Measurements from ENCODE around the gene PXN.
"Not testable (repeated sequence)": the region's sequence is repeated elsewhere in the genome, so short reads cannot be mapped to it uniquely, and the experiment has no call there.

The PXN gene

GRCh38 chr12:120224304-120225199, 41.0 kb downstream of the PXN start:
- DNase-seq = no peak

DNA sequence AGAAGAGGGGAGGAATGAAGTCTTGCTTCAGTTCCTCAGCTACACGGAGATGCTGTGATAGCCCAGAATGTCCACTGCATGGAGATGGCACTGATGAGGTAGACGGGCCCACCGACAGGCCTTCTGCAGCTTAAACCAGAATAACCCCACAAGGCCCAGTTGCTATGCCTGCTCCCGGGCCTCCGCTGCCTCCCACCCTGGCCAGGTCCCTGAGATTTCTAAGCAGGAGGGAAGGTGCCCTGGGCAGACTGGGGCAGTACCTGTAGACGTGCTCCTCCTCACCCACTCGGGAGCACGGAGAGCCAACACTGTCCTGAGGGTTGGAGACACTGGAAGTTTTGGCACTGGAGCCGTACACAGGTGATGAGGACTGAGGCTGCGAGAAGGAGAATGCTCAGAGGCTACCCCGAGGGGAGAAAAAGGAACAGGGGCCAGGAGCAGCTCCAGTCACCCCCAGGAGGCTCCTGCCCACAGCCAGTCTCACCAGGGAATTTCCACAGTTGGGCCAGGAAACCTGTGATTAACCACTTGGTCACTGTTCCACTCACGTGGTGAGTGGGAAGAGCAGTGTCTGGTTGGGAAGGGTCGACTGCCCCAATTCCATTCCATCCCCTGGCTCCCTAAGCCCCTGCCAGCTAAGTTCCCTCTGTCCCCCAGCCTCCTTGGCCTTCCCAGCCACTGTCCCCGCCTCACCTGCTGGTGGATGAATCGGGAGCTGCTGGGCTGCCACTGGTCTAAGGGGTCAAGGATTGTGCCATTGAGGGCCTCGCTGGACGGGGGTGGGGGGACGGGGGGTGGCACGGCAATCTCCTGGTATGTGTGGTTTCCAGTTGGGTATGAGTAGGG, 41.8 kb downstream of the PXN start:
- no peak for DNase-seq

GRCh38 chr12:120222288-120222832, 43.2 kb downstream of the PXN start:
- DNase-seq = no peak

DNA sequence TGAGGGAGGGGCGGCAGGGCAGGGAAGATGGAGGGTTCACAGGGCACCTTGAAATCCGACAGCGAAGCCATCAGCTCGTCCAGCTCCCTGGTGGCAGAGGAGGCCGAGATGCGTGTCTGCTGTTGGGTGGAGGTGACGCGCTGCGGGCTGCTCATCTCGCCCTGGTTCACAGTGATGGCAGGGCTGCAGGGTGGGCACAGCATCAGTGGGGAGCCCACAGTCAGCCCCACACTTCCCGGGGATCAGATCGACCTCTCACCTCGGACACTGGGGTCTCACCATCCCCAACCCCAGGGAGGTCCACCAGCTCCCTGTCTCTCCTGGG, 44.0 kb downstream of the PXN start:
- DNase-seq = no peak

DNA sequence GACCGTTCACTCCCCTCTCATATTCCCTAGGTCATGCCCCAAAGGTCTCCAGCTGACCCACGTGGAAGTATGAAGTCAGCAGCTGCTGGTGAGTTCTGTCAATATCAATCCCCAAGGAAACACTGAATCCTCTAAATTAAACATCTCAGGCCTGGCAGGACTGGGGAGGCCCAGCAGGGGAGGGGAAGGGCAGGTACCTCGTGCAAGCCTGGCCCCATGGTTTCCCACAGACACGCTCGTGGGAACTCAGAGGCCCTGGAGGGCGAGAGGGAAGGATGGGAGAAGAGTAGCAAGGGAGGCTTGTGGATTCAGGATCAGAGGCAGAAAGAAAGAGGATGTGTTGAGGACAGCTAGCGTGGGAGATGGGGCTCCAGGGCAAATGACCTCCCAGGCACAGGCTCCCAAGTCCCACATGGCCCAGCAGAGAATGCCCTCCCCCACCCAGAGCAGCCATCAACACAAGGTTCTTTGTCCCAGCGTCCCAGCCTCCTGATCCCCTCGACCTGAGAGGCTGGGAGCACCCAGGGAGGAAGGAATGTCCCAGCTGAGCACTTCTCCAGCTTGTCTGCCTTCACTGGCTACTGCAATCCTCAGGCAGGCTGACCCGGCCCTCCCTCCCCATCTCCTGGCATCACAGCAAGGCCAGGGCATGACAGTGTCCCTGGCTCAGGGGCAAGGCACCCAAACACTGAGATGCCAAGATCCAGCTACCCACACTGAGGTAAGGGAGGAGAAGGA, 44.5 kb downstream of the PXN start:
- no peak for DNase-seq

DNA sequence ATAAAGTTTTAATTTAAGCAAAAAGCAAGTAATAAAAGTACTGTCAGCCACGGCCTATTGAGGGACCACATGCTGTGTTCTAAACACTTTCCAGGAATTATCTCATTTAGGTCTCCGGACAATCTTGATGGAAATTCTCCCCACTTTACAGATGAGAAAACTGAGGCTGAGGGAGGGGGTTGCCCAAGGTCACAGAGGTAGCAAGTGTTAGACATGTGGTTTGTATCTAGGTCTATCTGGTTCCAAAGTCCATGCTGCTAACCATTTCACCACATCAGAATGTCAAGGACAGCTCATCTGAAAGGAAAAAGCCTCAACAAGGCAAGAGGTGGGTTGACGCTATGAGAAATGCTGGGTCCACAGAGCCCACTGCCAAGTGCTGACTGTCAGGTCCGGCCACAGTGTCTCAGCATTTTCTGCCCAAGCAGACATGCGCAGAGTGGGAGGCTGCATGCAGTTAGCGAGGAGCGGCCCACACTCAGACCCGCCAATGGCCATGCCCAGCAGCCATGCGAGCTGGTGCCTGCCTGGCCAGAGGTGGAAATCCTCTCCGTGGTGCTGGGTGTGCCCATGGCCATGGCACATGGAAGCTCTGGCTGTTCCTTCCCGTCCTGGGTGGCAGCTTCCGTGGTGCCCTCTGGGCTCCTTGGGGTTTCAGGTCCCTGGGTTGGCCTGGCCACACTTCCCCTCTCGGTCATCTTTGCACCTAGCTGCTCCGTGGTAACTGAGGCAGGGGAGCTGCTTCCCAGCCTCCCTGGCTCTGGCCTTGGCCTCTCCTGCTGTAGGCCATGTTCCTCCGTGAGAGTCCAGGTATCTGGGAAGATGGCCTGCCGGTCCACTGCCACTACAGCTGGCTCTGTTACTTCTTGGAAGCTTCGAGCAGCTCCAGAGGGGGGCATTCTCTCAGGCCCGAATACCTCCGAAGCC, 46.6 kb downstream of the PXN start:
- DNase-seq = no peak

DNA sequence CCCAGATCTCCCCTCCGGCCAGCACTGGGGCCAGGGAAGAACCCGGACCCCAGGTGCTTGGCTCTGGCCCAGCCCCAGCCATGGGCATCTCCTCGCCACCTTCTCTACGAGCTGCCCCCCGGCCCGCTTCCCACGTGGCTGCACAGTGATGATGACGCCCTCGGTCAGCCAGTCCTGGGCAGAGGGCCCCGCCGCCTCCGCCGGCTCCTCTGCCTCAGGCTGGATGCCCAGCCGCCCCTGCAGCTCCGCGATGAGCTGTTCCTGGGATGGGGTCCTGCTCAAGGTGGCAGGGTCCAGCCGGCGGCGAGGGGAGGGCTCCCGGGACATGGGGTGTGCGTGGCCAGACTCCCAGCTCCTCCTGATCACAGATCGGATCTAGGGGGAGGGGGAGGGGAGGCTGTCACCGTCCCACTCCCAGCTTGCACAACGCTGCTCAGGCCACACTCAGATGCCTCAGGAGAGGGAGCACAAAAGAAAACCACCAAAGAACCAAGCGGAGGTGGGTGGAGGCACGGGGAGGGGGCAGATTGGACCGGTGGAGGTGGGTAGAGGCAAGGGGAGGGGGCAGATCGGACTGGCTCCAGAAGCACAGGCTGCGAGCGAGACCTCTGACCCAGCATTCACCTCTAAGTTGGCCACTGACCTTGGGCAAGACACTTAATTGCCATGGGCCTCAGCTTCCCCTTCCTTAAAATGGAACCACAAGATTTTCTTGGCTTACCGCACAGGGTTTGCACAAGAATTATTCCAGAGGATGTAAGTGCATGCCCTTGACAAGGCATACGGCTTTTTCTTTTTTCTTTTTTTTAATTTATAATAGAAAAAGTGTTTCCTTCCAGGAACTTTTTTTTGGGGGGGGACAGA, 48.6 kb downstream of the PXN start:
- no peak for DNase-seq

DNA sequence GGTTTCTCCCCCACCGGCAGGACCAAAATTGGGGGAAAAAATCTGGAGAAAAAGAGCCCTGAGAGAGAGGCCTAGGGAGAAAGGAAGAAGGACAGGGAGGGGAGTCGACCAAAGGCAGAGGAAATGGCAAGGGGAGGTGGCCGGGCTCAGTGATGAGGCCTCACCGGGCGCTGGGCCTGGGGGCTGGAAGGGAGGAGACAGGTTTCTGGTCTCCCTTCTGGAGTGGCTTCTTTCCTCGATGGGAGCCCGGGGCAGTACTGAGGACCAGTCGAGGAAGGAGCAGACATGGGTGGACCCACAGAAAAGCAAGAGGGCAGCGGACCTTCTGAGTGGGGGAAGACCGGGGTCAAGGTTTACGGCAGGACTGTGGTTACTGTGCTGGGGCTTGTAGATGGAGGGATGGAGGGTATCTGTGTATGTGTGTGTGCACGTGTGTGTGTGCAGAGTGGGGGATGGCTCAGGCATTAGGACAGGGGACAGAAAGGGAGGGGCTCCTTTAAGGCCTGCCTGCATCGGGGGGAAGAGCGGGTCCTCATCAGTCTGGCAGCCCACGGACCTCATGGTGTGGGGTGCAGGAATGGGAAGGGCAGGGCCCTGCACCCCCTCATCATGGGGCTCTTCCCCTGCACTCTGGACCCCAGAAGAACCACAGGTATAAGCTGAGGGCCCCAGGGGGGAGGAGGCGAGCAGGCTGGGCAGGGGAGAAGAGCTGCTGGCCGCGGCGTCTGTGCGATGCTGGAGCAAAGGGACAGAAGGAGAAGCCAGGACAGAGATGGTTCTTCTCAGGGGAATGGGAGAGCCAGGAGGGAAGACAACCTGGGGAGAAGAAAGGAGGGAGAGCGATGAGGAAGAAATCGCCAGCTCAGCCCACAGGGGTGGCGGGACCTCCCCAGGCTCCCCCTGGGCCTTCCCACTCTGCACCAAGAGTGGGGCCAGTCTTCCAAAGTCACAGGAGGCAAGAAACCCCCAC, 49.5 kb downstream of the PXN start:
- DNase-seq = no peak

GRCh38 chr12:120215357-120215735, 50.2 kb downstream of the PXN start:
- no peak for DNase-seq

DNA sequence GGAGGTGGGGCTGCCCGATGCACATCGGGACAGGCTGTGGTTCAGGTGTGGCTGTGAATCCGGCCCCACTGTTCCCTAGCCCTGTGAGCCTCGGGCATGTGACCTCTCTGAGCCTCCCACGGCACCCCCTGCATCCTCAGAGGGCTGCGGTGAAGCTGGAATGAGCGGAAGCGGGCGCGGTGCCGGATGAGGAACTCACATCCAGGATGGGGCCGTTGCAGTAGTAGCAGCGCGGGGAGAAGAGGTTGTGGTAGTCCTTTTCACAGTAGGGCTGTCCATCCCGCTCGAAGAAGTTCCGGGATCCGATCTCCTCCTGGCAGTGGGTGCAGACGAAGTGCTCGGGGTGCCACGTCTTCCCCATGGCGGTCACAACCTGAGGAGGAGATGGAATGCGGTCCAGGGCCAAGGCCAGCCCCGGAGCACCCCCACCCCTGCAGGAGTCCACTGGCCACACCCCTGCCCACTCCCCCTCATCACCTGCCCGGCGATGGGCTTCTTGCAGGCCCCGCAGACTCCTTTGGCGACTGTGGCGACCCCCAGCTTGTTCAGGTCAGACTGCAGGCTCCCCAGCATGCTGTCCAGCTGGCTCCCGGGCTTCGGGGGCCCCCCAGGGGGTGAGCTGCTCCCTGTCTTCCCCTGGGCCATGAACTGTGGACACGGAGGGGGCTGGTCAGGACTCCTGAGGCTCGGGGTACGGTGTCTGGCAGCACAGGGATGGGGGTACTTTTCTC, 50.7 kb downstream of the PXN start:
- no peak for DNase-seq

DNA sequence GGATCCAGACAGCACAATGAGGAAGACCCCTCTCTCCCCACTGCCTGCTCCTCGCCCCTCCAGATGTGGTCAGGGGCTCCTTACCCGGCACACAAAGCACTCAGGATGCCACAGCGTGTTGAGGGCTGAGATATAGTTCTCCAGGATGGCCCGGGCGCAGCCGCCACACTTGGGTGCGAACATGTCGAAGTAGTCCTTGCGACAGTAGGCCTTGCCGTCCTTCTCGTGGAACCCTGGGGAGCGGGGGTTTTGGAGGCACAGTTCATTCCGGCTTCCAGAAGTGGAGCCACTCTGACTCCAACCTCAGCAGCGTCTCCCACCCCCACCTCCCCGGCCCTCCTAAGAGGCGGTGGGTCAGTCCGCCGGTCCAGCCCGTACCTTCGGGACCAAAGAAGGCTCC, 51.8 kb downstream of the PXN start:
- DNase-seq = no peak

DNA sequence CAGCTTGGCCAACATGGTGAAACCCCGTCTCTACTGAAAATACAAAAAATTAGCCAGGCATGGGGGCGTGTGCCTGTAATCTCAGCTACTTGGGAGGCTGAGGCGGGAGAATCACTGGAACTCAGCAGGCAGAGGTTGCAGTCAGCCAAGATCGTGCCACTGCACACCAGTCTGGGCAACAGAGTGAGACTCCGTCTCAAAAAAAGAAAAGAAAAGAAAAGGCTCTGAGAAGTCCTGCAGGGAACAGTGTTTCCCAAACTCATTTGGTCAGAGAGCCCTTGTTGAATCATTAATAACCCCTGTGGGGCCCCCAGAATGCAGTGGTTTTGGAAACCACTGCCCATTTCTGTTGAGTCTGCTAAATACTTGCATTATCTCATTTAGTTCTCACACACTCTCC, 52.3 kb downstream of the PXN start:
- DNase-seq = not testable (repeated sequence)

DNA sequence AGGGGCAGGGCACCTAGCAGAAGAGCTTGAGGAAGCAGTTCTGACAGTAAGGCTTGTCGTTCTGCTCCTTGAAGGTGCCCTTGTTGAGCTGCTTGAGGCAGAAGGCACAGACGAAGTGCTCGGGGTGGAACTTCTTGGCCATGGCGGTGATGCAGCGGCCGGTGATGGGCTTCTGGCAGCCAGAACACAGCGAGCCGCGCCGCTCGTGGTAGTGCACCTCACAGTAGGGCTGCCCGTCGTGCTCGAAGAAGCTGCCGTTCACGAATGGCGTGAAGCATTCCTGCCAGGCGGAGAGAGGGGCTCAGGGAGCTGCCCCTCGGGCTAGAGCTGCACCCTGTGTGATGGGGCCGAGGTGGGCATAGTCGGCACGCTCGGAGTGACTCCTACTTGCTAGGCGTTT, 53.2 kb downstream of the PXN start:
- no peak for DNase-seq

DNA sequence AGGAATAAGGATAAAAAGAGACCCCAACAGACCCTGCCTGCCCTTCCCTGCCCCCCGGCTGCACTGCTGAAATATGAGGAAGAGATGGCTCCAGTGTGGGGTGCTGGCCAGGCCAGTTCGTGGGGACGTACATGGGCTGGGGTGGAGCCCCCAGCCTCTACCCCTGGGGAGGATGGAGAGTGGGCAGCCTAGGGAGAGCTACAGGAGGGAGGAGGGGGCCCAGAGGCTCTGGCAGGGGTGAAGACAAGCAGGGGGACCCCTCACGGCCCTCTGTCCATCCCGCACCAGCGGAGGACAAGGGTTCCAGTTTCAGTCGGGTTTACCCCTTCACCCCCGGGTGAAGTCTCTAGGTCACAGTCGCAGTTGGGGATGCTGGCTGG, 53.6 kb downstream of the PXN start:
- no peak for DNase-seq

DNA sequence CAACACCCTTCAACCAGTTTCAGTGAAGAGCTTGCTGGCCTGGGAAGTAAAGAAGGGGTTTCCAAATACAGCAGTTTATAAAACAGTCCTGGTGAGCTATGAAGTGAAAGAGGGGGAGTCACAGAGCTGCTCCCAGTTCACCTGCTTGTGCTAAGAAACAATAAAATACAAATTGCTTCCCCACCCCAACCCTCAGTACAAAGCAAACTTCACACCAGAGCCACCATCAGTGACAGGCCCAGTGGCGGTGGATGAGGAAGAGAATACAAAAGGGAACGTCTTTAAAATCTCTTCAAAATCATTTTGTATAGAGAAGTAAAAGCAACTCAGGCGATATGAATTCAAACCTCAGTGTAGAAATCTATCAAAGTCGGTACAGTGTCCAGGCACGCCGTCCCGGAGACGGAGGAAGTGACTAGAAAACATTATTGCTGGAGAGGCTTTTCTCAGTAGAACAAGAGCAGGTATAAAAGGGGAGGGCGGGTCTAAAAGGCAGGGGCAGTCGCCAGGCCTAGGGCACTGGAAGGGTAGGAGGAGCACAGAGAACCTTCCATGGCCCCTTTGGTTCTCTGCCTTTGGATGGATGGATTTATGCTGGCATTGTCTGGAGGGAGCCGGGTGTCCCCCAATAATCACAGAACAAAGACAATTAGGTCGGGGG, 54.2 kb downstream of the PXN start:
- DNase-seq = no peak

DNA sequence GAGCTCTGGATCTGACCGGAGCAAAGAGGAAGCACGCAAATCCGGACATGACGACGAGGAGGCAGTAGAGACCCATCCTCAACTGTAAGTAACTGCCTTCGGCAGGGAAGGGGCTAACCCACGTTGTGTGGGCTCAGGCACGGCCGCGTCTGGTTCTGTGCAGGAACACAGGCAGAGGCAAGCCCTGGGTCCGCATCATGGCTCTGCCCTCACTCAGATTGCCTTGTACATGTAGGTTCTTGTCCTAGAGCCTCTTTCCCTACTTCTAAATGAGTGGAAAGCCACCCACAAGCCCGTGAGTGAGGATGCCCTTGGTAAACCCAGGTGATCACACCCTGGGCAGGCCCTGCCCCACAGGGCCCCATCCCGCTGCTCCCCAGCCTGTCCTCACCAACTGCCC, 55.7 kb downstream of the PXN start:
- no peak for DNase-seq

- no peak for DNase-seq
Measured at GRCh38 chr12:120207227-120207626, 58.3 kb downstream of the PXN start.

DNA sequence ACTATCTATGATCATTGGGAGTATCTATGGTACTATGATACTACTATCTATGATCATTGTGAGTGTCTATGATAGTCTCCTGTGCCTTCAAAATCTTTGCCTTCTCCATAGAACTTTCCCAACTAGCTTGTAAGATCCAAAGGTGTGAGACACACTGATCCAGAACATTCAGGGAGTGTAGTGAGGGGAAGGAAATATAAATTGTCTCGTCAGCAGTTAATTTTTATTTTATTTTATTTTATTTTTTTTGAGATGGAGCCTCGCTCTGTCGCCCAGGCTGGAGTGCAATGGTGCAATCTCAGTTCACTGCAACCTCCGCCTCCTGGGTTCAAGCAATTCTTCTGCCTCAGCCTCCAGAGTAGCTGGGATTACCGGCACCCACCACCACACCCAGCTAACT, 58.7 kb downstream of the PXN start:
- not testable (repeated sequence) for DNase-seq

DNA sequence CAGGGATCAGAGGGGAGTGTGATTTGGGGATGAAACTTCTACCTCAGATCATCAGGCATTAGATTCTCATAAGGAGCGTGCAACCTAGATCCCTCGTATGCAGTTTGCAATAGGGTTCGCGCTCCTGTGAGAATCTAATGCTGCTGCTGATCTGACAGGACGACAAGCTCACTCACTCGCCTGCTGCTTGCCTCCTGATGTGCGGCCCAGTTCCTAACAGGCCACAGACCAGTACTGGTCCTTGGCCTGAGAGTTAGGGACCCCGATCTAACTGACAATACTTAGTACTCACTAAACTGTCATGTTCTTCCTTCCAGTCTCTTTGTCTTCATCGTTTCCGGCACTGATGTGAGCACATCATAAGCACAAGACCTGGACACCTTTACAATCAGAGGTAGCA, 59.3 kb downstream of the PXN start:
- DNase-seq = no peak

Measured in NCI-H187 treated with DMSO at 0.1 percent for 48 hours (cell line).